SIG-M5 treated with dmso at 0.1 percent for 504 hours (cell line): Measurements from ENCODE around the gene PHF19.

Source experiments
- DNase-seq: peaks from one replicate; lab custom pipeline; 2025; ENCODE audit not compliant: unreplicated experiment; lab: John Stamatoyannopoulos, UW

Gene PHF19

GRCh38 chr9:120913647-120914264 lies 36.8 kb upstream of the PHF19 start:
- peak; percentile 13 for DNase-seq

GRCh38 chr9:120912958-120913646 lies 36.1 kb upstream of the PHF19 start:
- no peak for DNase-seq

GRCh38 chr9:120911295-120911837 lies 34.4 kb upstream of the PHF19 start:
- DNase-seq, result no peak

GRCh38 chr9:120910643-120911042 lies 33.7 kb upstream of the PHF19 start:
- no peak for DNase-seq

GRCh38 chr9:120909904-120910303 lies 32.9 kb upstream of the PHF19 start:
- peak; percentile 9 for DNase-seq

GRCh38 chr9:120905315-120906164 lies 28.6 kb upstream of the PHF19 start:
- no peak for DNase-seq

- DNase-seq, result no peak
Observed at GRCh38 chr9:120904978-120905301, 28.0 kb upstream of the PHF19 start.

GRCh38 chr9:120904061-120904977 lies 27.3 kb upstream of the PHF19 start:
- DNase-seq, result no peak

- peak; percentile 23 for DNase-seq
Observed at GRCh38 chr9:120902569-120903535, 25.9 kb upstream of the PHF19 start.

- no peak for DNase-seq
Observed at GRCh38 chr9:120901755-120902568, 25.0 kb upstream of the PHF19 start.

- no peak for DNase-seq
Observed at GRCh38 chr9:120900824-120901223, 23.8 kb upstream of the PHF19 start.

- no peak for DNase-seq
Observed at GRCh38 chr9:120899490-120900068, 22.6 kb upstream of the PHF19 start.

- no peak for DNase-seq
Observed at GRCh38 chr9:120898396-120898795, 21.4 kb upstream of the PHF19 start.

GRCh38 chr9:120895951-120896350 lies 19.0 kb upstream of the PHF19 start:
- no peak for DNase-seq

GRCh38 chr9:120894321-120895148 lies 17.5 kb upstream of the PHF19 start:
- DNase-seq, result no peak

GRCh38 chr9:120893611-120894307 lies 16.8 kb upstream of the PHF19 start:
- no peak for DNase-seq
